Type B pancreatic cell (in vitro differentiated cells): ENCODE data around the gene CCDC191. TPM values are rescaled to one million over a fixed set of nuclear protein-coding genes. Genes with fewer than 3 reads are reported as not detected.

Experiments used
- DNase-seq: peaks from one replicate; pipeline ENCODE4 v3.0.0; 2021; ENCODE audit warnings: mixed read lengths; ENCODE audit not compliant: unreplicated experiment; ENCODE audit errors: extremely low spot score
- H3K27ac Mint-ChIP-seq: 2 replicates; pipeline ENCODE4 v1.8.0; 2021; ENCODE audit warnings: mild to moderate bottlenecking, mixed read lengths
- H3K27me3 Mint-ChIP-seq: 2 replicates; pipeline ENCODE4 v1.8.0; 2021; ENCODE audit warnings: mixed read lengths
- H3K36me3 Mint-ChIP-seq: 2 replicates; pipeline ENCODE4 v1.8.0; 2021; ENCODE audit warnings: mixed read lengths
- H3K4me1 Mint-ChIP-seq: one replicate; pipeline ENCODE4 v1.8.0; 2021; ENCODE audit warnings: mixed read lengths; ENCODE audit not compliant: unreplicated experiment
- H3K4me3 Mint-ChIP-seq: 2 replicates; pipeline ENCODE4 v1.8.0; 2021; ENCODE audit warnings: mild to moderate bottlenecking, mixed read lengths
- H3K9me3 Mint-ChIP-seq: 2 replicates; pipeline ENCODE4 v1.8.0; 2021; ENCODE audit warnings: mixed read lengths
- total RNA-seq: library from RNA; stranded (reverse); gene quantifications from 2 replicates; pipeline ENCODE4 v1.2.1, GENCODE V29; 2021; ENCODE audit warnings: low replicate concordance
- TF ChIP-seq, protein P1 (sequence below): fragments of 200-600 bp; sonication (generic); conservative IDR thresholded peaks from 2 replicates; pipeline ENCODE4 v1.5.0; 2021; ENCODE audit warnings: antibody characterized with exemption, mild to moderate bottlenecking

Gene CCDC191
- total RNA-seq, 1 donor from 2014 or later, result 8.4 TPM

DNA sequence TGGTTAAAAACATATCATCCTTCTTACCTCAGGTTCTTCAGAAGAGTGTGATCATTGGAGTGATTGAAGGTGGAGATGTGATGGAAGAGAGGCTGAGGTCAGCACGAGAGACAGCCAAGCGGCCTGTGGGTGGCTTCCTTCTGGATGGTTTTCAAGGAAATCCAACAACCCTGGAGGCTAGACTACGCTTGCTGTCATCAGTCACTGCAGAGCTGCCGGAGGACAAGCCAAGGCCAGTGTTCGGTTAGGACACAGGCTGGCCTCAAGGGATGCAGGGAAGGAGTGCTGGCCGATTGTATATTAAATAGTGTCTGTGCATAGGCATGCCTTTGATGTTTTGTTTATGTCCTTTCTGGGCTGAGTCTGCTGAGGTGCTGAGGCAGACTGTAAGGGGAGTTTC is 20.4 kb upstream of the CCDC191 start:
- H3K4me3 Mint-ChIP-seq, result no peak overlapping the region
- peaks cover 7% of the 10 kb centered on the region for H3K4me1 Mint-ChIP-seq
- H3K36me3 Mint-ChIP-seq, result peaks cover 51% of the 10 kb centered on the region
- H3K27me3 Mint-ChIP-seq, result no peaks in the 10 kb centered on the region
- no peak overlapping the region for H3K27ac Mint-ChIP-seq
- no peak for DNase-seq
- TF ChIP-seq, protein P1, sequence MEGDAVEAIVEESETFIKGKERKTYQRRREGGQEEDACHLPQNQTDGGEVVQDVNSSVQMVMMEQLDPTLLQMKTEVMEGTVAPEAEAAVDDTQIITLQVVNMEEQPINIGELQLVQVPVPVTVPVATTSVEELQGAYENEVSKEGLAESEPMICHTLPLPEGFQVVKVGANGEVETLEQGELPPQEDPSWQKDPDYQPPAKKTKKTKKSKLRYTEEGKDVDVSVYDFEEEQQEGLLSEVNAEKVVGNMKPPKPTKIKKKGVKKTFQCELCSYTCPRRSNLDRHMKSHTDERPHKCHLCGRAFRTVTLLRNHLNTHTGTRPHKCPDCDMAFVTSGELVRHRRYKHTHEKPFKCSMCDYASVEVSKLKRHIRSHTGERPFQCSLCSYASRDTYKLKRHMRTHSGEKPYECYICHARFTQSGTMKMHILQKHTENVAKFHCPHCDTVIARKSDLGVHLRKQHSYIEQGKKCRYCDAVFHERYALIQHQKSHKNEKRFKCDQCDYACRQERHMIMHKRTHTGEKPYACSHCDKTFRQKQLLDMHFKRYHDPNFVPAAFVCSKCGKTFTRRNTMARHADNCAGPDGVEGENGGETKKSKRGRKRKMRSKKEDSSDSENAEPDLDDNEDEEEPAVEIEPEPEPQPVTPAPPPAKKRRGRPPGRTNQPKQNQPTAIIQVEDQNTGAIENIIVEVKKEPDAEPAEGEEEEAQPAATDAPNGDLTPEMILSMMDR, result no peak
- no peaks in the 10 kb centered on the region for H3K9me3 Mint-ChIP-seq

DNA sequence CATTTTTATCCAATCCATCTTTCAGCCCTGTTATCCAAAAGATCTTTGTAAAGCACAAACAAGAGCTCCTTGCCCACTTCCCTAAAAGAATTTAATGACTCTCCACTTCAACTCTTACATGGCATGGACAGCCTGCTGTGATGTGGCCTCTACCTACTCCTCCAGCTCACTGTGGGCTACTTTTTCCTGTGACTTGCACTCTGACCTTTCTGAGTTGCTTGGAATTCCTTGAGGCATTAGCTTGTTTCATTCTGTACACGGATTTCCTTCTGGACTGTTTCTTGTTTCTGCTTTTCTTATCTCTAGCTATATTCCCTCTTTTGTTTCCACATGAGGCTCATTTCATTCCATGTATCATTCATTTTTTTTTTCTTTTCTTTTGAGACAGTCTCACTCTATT is 15.5 kb upstream of the CCDC191 start:
- H3K36me3 Mint-ChIP-seq, result peaks cover 49% of the 10 kb centered on the region
- peaks cover 6% of the 10 kb centered on the region for H3K4me1 Mint-ChIP-seq
- H3K4me3 Mint-ChIP-seq, result peak overlapping the region; percentile 35
- TF ChIP-seq, protein P1, result no peak
- H3K27ac Mint-ChIP-seq, result peak overlapping the region; percentile 24
- H3K27me3 Mint-ChIP-seq, result no peaks in the 10 kb centered on the region
- no peaks in the 10 kb centered on the region for H3K9me3 Mint-ChIP-seq
- DNase-seq, result no peak

GRCh38 chr3:114068336-114068735 is 12.0 kb upstream of the CCDC191 start:
- peaks cover 11% of the 10 kb centered on the region for H3K4me1 Mint-ChIP-seq
- H3K9me3 Mint-ChIP-seq, result no peaks in the 10 kb centered on the region
- H3K27ac Mint-ChIP-seq, result no peak overlapping the region
- no peak for DNase-seq
- H3K36me3 Mint-ChIP-seq, result peaks cover 38% of the 10 kb centered on the region
- TF ChIP-seq, protein P1, result no peak
- H3K4me3 Mint-ChIP-seq, result no peak overlapping the region
- H3K27me3 Mint-ChIP-seq, result no peaks in the 10 kb centered on the region

DNA sequence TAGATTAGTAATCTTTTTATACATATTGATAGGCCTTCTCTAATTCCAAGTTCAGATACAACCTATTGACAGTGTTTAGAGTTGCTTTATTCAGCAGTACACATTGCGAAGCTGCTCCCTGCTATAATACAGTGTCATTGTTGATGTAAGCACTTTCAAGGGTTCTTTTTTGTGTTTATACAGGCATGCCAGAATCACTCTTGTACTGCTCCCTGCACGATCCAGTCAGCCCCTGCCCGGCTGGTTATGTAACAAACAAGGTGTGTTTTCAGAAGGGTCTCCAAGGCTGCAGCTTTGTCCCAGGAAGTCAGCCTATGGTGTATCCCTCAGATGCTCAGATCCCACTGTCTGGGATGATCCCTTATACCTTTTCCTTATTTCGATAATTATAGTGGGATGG is 11.5 kb upstream of the CCDC191 start:
- DNase-seq, result no peak
- TF ChIP-seq, protein P1, result no peak
- Mint-ChIP-seq H3K27me3 (no peaks in the 10 kb centered on the region), H3K27ac (no peak overlapping the region), H3K4me1 (peaks cover 14% of the 10 kb centered on the region), H3K36me3 (peaks cover 34% of the 10 kb centered on the region), H3K4me3 (no peak overlapping the region), H3K9me3 (no peaks in the 10 kb centered on the region)

DNA sequence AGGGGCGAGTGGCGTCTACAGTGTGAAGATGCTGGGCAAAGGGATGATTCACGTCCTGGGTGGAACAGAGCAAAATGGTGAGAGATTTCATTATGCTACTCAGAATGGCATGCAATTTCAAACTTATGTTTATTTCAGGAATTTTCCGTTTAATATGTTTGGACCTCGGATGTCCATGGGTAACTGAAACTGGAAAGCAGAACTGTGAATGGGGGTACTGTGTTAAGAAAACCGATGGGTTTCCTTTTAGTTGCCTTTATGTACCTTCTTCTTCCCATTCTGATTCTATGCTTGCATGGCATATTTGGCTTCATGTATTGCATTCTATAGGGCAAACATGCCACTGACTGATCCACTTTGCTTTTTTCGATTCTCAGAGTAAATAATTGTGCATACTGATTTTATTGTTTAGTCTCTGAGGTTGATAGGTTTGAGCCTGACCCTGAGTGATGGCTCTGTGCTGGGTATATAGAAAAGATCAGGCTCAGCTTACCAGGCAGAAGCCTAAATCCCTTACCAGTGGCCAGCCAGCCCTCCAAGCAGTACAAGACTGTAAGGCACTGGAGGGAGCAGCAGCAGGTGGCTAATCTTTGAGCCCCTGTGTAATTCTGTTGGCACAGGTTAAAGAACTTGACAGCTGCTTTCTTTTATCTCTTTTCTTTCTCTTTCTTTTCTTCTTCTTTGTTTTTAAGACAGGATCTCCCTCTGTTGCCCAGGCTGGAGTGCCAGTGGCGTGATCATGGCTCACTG is 4.8 kb upstream of the CCDC191 start:
- DNase-seq, result no peak
- Mint-ChIP-seq H3K4me3 (no peak overlapping the region), H3K27ac (no peak overlapping the region), H3K9me3 (no peaks in the 10 kb centered on the region), H3K36me3 (peaks cover 15% of the 10 kb centered on the region), H3K27me3 (no peaks in the 10 kb centered on the region), H3K4me1 (peaks cover 16% of the 10 kb centered on the region)
- TF ChIP-seq, protein P1, result no peak
